T-helper 17 cell (primary cell): Measurements from ENCODE around the gene KRT4. TPM values are rescaled to one million over a fixed set of nuclear protein-coding genes. Genes with fewer than 3 reads are reported as not detected.
"Not testable (repeated sequence)": the region's sequence is repeated elsewhere in the genome, so short reads cannot be mapped to it uniquely, and the experiment has no call there.

Experiments used
- ATAC-seq: fragments of 150-1000 bp; cut with Tn5 transposase; 2 replicates; pipeline ENCODE4 v1.10.0; 2021; ENCODE audit warnings: mild to moderate bottlenecking, moderate library complexity
- DNase-seq, 3 donors: peaks; one replicate each; pipeline versions ENCODE4 v3.0.0 to v3.0.0-alpha.2; 2020 to 2021
- H3K9me3 ChIP-seq: one replicate; pipeline ENCODE4 v1.7.0; 2013; ENCODE audit warnings: low read length, mild to moderate bottlenecking; ENCODE audit not compliant: control insufficient read depth, poor library complexity, severe bottlenecking
- H3K27ac Mint-ChIP-seq: one replicate; pipeline ENCODE4 v1.8.0; 2022; ENCODE audit warnings: mild to moderate bottlenecking, moderate library complexity, mixed read lengths
- H3K27me3 Mint-ChIP-seq: one replicate; pipeline ENCODE4 v1.8.0; 2022; ENCODE audit warnings: mixed read lengths
- H3K36me3 Mint-ChIP-seq: one replicate; pipeline ENCODE4 v1.8.0; 2022; ENCODE audit warnings: low read depth, mixed read lengths
- H3K4me1 Mint-ChIP-seq: one replicate; pipeline ENCODE4 v1.8.0; 2022; ENCODE audit warnings: mild to moderate bottlenecking, mixed read lengths
- H3K4me3 Mint-ChIP-seq: one replicate; pipeline ENCODE4 v1.8.0; 2022; ENCODE audit warnings: mild to moderate bottlenecking, moderate library complexity, mixed read lengths
- total RNA-seq, 4 donors: library from RNA in 2 of 4; stranded (reverse) in 2 of 4; gene quantifications; one replicate each; pipeline ENCODE4 v1.2.3 and lab custom pipeline; 2022 to 2026

Gene KRT4
- not detected for total RNA-seq
- 0 to 0.08 reads per million in 2 donors for total RNA-seq (lab: John Stamatoyannopoulos, UW)

DNA sequence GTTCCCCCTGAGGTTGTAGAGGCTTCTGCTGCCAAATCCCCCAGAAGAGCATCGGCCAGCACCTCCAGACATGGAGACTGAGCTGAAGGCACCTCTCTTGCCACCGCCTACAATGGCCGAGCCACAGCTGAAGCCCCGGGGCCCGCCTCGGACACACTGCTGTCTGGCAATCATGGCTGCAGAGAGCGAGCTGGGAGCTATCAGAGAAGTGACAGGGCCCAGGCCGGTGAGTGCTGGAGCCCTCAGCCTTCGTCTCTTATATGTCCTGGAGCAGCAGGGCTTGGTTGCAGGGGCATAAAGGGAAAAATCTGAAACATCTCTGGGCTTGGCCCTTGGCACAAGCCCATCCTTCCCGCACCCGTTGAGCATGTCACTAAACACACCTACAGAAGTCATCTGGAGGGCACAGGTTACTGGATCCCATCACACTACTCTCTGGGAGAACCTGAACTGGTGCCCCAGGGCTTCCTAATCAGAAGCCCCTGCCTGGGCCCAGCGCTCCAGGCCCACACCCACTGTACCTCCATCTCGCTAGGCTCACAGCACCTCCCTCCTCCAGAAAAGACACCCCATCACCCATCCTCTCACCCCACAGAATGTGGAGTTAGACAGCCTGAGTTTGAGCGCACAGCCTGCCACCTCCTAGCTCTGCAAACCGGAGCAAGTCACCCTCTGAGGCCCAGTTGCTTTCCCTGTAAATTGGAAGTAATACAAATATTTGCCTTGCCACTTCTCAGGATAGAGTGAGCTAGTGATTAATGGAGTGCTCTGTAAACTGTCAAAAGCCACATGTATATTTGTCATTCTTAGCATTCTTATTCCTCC lies at the start of gene KRT4:
Gene KRT4 (minus strand): TSS at position 232 of the 825 bp plus-strand sequence. CDS start 58 bp downstream, at position 174.
- Mint-ChIP-seq H3K4me3 (no peak within 1 kb of the TSS), H3K36me3 (no peaks in the 10 kb centered on the region), H3K4me1 (peaks cover 3% of the 10 kb centered on the region), H3K27ac (no peak within 1 kb of the TSS), H3K27me3 (peaks cover 35% of the 10 kb centered on the region)
- DNase-seq (no peak), ATAC-seq (no peak)
- no peaks in the 10 kb centered on the region for H3K9me3 ChIP-seq

DNA sequence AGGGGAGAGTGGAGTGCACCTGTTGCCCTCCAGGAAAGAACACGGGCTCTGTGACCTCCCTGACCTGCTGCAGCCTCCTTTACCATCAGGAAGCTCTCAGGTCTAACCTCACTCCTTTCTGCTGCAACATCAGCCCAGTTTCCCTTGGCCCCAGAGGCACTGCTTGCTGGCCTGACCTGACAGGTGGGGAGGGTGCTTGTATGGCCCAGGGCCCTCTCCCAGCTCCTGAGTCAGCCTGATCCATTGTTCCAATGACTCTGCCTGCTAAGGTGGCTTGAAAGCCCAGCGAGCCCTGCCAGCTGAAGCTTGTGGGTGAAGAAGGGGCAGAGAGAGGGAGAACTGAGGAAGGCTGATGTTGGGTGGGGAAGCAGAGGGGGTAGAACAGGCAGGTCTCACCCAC lies 48.1 kb upstream of the KRT4 start:
- Mint-ChIP-seq H3K4me1 (peaks cover 2% of the 10 kb centered on the region), H3K4me3 (no peak overlapping the region), H3K27me3 (no peaks in the 10 kb centered on the region), H3K27ac (no peak overlapping the region), H3K36me3 (peaks cover 3% of the 10 kb centered on the region)
- no peak for DNase-seq
- no peak for ATAC-seq
- H3K9me3 ChIP-seq = no peaks in the 10 kb centered on the region

DNA sequence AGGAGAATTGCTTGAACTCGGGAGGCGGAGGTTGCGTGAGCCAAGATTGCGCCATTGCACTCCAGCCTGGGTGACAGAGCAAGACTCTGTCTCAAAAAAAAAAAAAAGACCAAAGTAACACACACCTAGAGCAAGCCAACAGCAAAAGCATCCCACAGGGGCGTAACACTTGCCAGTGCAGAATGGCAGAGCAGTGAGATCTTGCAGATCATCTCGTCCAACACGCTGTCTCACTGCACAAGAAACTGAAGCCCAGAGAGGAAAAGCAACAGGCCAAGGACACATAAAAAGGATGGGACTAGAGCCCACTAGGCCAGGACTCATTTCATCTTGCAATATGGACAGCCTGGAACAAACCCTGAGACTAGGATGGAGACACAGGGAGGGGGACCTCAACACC lies 47.6 kb upstream of the KRT4 start:
- Mint-ChIP-seq H3K27me3 (no peaks in the 10 kb centered on the region), H3K4me3 (no peak overlapping the region), H3K36me3 (peaks cover 3% of the 10 kb centered on the region), H3K27ac (no peak overlapping the region), H3K4me1 (no peaks in the 10 kb centered on the region)
- DNase-seq (no peak), ATAC-seq (no peak)
- H3K9me3 ChIP-seq = no peaks in the 10 kb centered on the region

DNA sequence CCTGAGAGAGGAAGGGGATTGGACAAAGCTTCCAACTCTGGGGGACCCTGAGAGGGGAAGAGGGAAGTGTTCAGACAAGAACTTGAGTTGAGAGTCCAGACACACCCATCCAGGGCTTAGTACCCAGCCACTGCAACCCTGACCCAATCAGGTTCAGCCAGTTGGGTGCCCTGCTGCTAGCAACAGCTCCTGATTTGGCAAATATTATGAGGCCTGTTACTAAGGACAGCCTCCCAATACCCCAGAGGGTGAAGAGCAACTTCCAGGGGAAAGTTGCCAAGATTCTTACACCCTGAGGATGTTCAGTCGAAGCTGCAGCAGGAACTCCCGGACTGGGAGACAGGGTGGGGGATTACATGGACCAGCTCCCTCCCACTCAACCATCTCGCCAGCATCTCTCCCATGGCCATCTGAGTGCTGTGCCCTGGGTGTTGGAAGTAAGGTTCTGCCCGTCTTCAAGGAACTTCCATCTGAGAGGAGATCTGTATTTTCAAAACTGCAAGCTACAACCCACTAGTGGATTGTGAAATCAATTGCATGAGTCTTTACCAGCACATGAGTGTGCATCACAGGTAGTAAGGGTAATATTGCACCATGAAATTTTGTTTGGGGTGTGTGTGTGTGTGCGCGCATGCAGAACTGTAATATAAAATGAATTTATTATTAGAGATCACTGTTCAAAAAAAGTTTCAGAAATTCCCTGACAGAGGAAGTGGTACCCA lies 46.3 kb upstream of the KRT4 start:
- ATAC-seq (no peak), DNase-seq (no peak)
- no peak overlapping the region for H3K4me3 Mint-ChIP-seq
- no peaks in the 10 kb centered on the region for H3K4me1 Mint-ChIP-seq
- H3K27me3 Mint-ChIP-seq = no peaks in the 10 kb centered on the region
- no peak overlapping the region for H3K27ac Mint-ChIP-seq
- peaks cover 3% of the 10 kb centered on the region for H3K36me3 Mint-ChIP-seq
- no peaks in the 10 kb centered on the region for H3K9me3 ChIP-seq

DNA sequence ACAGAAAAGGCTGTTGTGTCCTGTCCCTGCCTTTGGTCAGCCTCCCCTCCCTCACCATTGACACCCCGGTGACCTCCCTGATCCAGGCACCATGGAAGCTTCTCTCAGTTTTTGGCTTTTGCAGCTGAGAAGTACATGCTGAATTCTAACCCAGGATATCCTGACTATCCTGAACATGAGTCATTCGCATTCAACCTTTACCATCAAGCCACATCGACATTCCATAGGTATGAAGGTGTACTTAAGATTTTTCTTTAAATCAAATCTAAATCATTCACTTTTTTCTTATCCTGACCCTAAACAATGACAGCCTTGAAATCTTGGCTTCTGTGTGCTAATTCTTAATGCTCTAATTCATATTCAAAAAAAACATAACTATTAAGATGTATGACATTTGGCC lies 43.6 kb upstream of the KRT4 start:
- no peaks in the 10 kb centered on the region for H3K9me3 ChIP-seq
- ATAC-seq = no peak
- Mint-ChIP-seq H3K36me3 (peaks cover 3% of the 10 kb centered on the region), H3K4me1 (no peaks in the 10 kb centered on the region), H3K27me3 (peaks cover 18% of the 10 kb centered on the region), H3K4me3 (no peak overlapping the region), H3K27ac (no peak overlapping the region)
- no peak for DNase-seq

DNA sequence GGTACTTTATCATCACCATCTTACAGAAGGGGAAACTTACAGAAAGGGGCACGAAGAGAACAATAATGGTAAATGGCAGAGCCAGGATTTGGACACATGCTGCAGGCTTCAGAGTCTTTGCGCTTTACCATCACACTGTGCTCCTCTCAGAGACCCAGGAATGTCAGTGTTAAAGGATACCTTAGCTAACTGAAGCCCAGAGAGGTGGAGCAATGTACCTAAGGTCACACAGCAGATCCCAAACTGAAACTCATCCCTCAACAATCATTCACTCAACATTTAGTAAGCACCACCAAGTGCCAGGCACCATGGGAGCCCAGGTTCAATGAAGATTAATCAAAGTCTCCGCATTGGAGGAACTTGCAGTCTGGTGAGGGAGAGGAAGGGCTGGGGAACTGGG lies 42.9 kb upstream of the KRT4 start:
- H3K4me3 Mint-ChIP-seq = no peak overlapping the region
- no peaks in the 10 kb centered on the region for H3K4me1 Mint-ChIP-seq
- no peaks in the 10 kb centered on the region for H3K9me3 ChIP-seq
- H3K36me3 Mint-ChIP-seq = peaks cover 3% of the 10 kb centered on the region
- DNase-seq = no peak
- peaks cover 25% of the 10 kb centered on the region for H3K27me3 Mint-ChIP-seq
- H3K27ac Mint-ChIP-seq = no peak overlapping the region
- no peak for ATAC-seq

DNA sequence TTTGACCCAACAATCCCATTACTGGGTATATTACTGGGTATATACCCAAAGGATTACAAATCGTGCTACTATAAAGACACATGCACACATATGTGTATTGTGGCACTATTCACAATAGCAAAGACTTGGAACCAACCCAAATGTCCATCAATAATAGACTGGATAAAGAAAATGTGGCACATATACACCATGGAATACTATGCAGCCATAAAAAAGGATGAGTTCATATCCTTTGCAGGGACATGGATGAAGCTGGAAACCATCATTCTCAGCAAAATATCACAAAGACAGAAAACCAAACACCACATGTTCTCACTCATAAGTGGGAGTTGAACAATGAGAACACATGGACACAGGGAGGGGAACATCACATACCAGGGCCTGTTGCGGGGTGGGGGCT lies 42.2 kb upstream of the KRT4 start:
- H3K27me3 Mint-ChIP-seq = peaks cover 32% of the 10 kb centered on the region
- not testable (repeated sequence) for H3K4me1 Mint-ChIP-seq, DNase-seq, H3K9me3 ChIP-seq, H3K27ac Mint-ChIP-seq, ATAC-seq, H3K4me3 Mint-ChIP-seq, H3K36me3 Mint-ChIP-seq

DNA sequence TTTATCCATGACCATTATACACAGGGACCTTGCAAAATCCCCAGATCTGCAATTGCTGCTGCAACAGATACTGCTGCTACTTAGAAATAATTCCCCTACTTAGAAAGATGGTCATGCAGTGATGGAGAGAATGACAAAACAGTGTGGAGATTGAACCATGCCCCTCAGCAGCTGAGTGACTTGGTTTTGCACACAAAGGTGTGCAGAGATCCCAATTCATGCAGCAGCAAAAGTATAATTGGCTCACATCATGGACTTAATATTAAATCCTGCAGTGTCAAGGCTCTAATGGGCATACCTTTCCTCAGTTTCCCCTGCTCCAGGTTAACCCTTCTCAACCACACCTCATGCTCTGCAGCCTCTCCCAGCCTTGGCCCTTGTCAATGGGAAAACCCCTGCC lies 37.9 kb upstream of the KRT4 start:
- DNase-seq (no peak), ATAC-seq (no peak)
- Mint-ChIP-seq H3K4me1 (no peaks in the 10 kb centered on the region), H3K27me3 (peaks cover 50% of the 10 kb centered on the region), H3K36me3 (peaks cover 3% of the 10 kb centered on the region), H3K27ac (no peak overlapping the region), H3K4me3 (no peak overlapping the region)
- no peaks in the 10 kb centered on the region for H3K9me3 ChIP-seq

DNA sequence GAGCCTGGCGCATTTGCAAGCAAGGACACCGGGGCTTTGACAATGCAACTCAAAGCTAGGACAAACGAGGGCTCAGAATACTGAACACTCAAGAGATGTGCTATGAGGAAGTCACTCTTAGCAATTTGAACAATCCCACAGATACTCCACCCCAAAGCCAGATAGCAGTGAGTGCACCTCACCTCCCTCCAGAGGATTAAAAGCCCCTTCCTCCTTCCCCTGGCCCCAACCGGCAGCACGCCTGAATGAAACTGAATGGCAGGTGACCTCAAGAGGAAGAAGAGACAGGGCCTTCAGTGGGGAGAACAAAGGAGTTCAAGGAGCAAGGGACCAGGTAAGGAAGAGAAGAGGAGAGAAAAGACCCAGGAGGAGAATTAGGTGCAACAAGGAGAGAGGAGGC lies 36.8 kb upstream of the KRT4 start:
- ATAC-seq = no peak
- H3K27ac Mint-ChIP-seq = no peak overlapping the region
- peaks cover 3% of the 10 kb centered on the region for H3K36me3 Mint-ChIP-seq
- H3K9me3 ChIP-seq = no peaks in the 10 kb centered on the region
- DNase-seq = no peak
- no peaks in the 10 kb centered on the region for H3K4me1 Mint-ChIP-seq
- H3K27me3 Mint-ChIP-seq = peaks cover 53% of the 10 kb centered on the region
- H3K4me3 Mint-ChIP-seq = no peak overlapping the region

DNA sequence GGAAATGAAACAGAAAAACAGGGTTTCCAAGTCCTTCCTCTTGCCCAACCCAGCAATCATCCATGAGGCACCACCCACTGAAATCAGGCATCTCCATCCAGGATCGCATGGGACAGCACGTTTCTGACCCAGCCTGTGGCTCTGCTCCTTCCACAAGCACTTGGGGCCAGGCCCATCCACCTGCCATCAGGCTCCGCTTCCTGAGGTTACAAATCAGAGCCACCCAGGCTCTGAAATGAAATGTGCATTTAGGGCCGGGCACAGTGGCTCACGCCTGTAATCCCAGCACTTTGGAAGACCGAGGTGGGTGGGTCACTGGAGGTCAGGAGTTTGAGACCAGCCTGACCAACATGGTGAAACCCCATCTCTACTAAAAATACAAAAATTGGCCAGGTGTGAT lies 35.6 kb upstream of the KRT4 start:
- H3K4me1 Mint-ChIP-seq = peaks cover 3% of the 10 kb centered on the region
- peaks cover 58% of the 10 kb centered on the region for H3K27me3 Mint-ChIP-seq
- no peaks in the 10 kb centered on the region for H3K9me3 ChIP-seq
- H3K27ac Mint-ChIP-seq = no peak overlapping the region
- H3K36me3 Mint-ChIP-seq = peaks cover 3% of the 10 kb centered on the region
- no peak overlapping the region for H3K4me3 Mint-ChIP-seq
- no peak for ATAC-seq
- no peak for DNase-seq

DNA sequence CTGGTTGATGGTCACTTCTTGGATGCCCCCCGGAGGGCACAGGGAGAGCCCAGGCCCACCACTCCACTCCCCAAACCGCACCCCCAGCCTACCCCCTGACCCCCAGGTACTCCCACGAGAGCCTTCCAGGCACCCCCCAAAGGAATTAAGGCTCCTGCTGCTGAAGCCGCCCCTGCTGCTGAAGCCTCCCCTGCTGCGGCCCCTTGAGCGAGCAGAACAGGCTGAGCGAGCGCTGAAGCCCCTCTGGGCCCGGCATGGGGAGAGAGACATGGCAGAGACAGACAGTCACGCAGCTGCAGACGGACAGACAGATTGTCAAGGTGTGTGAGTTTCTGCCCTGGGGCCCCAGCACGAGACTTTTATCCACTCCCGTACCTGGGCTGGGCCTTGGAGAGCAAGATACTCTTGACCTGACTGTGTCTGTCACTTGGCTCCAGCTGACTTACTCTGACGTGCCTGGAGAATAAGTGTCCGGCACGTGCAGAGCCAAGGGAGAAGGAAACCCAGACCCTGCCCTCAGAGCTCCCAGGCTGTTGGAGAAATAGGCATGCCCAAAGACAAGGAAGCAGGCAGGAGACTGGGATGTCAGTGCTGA lies 34.8 kb upstream of the KRT4 start, which contains the start of gene KRT78:
Gene KRT78 (minus strand): TSS at position 334 of the 595 bp plus-strand sequence. CDS start 64 bp downstream, at position 270.
- Mint-ChIP-seq H3K36me3 (peaks cover 3% of the 10 kb centered on the region), H3K27me3 (peaks cover 51% of the 10 kb centered on the region), H3K4me1 (peaks cover 3% of the 10 kb centered on the region), H3K27ac (no peak within 1 kb of the TSS), H3K4me3 (no peak within 1 kb of the TSS)
- DNase-seq (no peak), ATAC-seq (no peak)
- no peaks in the 10 kb centered on the region for H3K9me3 ChIP-seq

DNA sequence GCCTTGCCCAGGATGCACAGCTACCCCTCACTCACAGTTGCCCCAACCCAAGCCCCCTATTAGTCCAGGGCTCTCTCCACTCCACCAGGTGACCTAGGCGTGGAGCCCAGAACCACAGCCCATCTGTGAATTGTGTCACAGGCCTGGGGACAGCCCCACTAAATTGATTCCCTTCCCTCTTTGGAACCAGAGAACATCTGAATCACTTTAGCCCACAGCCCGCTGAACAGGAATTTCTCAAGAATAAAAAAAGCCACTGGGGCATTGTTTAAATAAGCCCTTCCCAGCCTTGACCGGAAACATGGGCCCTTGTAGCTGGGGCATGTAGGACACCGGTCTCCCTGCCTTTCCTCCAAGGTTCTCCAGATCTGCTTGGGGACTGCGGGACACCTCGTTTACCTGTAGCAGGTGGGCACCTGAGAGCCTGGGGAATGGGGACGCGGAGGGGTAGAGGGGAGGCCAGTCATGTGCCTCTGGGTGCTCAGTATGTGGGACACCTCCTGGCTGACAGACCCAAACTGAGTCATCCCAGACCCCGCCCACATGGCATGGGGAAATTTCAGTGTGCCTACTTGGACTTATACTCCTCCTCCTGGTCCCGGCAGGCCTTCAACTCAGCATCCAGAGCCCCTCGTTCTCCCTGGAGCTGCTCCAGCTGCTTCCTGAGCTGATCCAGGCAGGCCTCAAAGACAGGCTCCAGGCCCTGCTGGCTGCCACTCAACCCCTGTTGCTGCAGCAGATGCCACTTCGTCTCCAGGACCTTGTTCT lies 33.6 kb upstream of the KRT4 start:
- no peak overlapping the region for H3K4me3 Mint-ChIP-seq
- H3K27ac Mint-ChIP-seq = no peak overlapping the region
- no peak for DNase-seq
- H3K36me3 Mint-ChIP-seq = peaks cover 3% of the 10 kb centered on the region
- H3K9me3 ChIP-seq = no peaks in the 10 kb centered on the region
- peaks cover 6% of the 10 kb centered on the region for H3K4me1 Mint-ChIP-seq
- H3K27me3 Mint-ChIP-seq = peaks cover 41% of the 10 kb centered on the region
- no peak for ATAC-seq
